Muscle layer of colon (tissue), 2 donors: Measurements from ENCODE around the gene LLGL2.

ENCODE experiments used
- H3K27ac ChIP-seq: one replicate; pipeline ENCODE4 v1.7.0; 2013; ENCODE audit warnings: low read depth, mild to moderate bottlenecking, low read length, moderate library complexity
- H3K27me3 ChIP-seq, 2 donors: one replicate each; pipeline ENCODE4 v1.7.0; 2013; ENCODE audit warnings: low read length in 2 of 2, mild to moderate bottlenecking in 2 of 2; ENCODE audit not compliant: insufficient read depth in 2 of 2, control insufficient read depth in 1 of 2
- H3K36me3 ChIP-seq: one replicate; pipeline ENCODE4 v1.7.0; 2013; ENCODE audit warnings: mild to moderate bottlenecking, low read length; ENCODE audit not compliant: insufficient read depth
- H3K4me1 ChIP-seq: one replicate; pipeline ENCODE4 v1.7.0; 2013; ENCODE audit warnings: mild to moderate bottlenecking, low read length; ENCODE audit not compliant: insufficient read depth
- H3K4me3 ChIP-seq, 2 donors: one replicate each; pipeline ENCODE4 v1.7.0; 2013; ENCODE audit warnings: low read length in 2 of 2, low read depth in 1 of 2, mild to moderate bottlenecking in 1 of 2, moderate library complexity in 1 of 2
- H3K9ac ChIP-seq: one replicate; pipeline ENCODE4 v1.7.0; 2013; ENCODE audit warnings: low read length
- H3K9me3 ChIP-seq: one replicate; pipeline ENCODE4 v1.7.0; 2013; ENCODE audit warnings: mild to moderate bottlenecking, low read length
- donor health status: abdominal sarcoma.
- donor health status: Adenocarcinoma of cecum.

Gene LLGL2

GRCh38 chr17:75511610-75512575 is 13.6 kb upstream of the LLGL2 start:
- peaks cover 23% of the 10 kb centered on the region for H3K36me3 ChIP-seq
- no peak overlapping the region for H3K9ac ChIP-seq
- H3K27me3 ChIP-seq, result no peaks in the 10 kb centered on the region
- H3K4me1 ChIP-seq, result peaks cover 52% of the 10 kb centered on the region
- no peaks in the 10 kb centered on the region for H3K9me3 ChIP-seq
- peak overlapping the region; percentile 12 for H3K27ac ChIP-seq
- H3K4me3 ChIP-seq, result peak overlapping the region in 1 of 2 donors; percentile 13

- peak overlapping the region in 1 of 2 donors; percentile 95 for H3K4me3 ChIP-seq
- peak overlapping the region; percentile 86 for H3K27ac ChIP-seq
- H3K4me1 ChIP-seq, result peaks cover 57% of the 10 kb centered on the region
- H3K27me3 ChIP-seq, result no peaks in the 10 kb centered on the region
- no peak overlapping the region for H3K9ac ChIP-seq
- no peaks in the 10 kb centered on the region for H3K9me3 ChIP-seq
- H3K36me3 ChIP-seq, result peaks cover 18% of the 10 kb centered on the region
These were observed 12.4 kb upstream of the LLGL2 start for GRCh38 chr17:75512926-75513640.

GRCh38 chr17:75513641-75514000 is 11.9 kb upstream of the LLGL2 start:
- Histone ChIP-seq H3K9me3 (no peaks in the 10 kb centered on the region), H3K27ac (peak overlapping the region; percentile 86), H3K4me1 (peaks cover 51% of the 10 kb centered on the region), H3K27me3 (no peaks in the 10 kb centered on the region), H3K4me3 (peak overlapping the region; percentile 95), H3K9ac (peak overlapping the region; percentile 46), H3K36me3 (peaks cover 18% of the 10 kb centered on the region)

- no peaks in the 10 kb centered on the region for H3K27me3 ChIP-seq
- peaks cover 17% of the 10 kb centered on the region for H3K36me3 ChIP-seq
- H3K9me3 ChIP-seq, result no peaks in the 10 kb centered on the region
- peak overlapping the region; percentile 86 for H3K27ac ChIP-seq
- H3K4me1 ChIP-seq, result peaks cover 44% of the 10 kb centered on the region
- peak overlapping the region; percentile 46 for H3K9ac ChIP-seq
- peak overlapping the region; percentile 95 for H3K4me3 ChIP-seq
These were observed 11.1 kb upstream of the LLGL2 start for GRCh38 chr17:75514299-75514918.

- Histone ChIP-seq H3K9me3 (no peaks in the 10 kb centered on the region), H3K4me1 (peaks cover 39% of the 10 kb centered on the region), H3K4me3 (peak overlapping the region; percentile 95), H3K27ac (peak overlapping the region; percentile 86), H3K9ac (peak overlapping the region; percentile 46), H3K27me3 (no peaks in the 10 kb centered on the region), H3K36me3 (peaks cover 14% of the 10 kb centered on the region)
These were observed 10.5 kb upstream of the LLGL2 start for GRCh38 chr17:75514919-75515495.

DNA sequence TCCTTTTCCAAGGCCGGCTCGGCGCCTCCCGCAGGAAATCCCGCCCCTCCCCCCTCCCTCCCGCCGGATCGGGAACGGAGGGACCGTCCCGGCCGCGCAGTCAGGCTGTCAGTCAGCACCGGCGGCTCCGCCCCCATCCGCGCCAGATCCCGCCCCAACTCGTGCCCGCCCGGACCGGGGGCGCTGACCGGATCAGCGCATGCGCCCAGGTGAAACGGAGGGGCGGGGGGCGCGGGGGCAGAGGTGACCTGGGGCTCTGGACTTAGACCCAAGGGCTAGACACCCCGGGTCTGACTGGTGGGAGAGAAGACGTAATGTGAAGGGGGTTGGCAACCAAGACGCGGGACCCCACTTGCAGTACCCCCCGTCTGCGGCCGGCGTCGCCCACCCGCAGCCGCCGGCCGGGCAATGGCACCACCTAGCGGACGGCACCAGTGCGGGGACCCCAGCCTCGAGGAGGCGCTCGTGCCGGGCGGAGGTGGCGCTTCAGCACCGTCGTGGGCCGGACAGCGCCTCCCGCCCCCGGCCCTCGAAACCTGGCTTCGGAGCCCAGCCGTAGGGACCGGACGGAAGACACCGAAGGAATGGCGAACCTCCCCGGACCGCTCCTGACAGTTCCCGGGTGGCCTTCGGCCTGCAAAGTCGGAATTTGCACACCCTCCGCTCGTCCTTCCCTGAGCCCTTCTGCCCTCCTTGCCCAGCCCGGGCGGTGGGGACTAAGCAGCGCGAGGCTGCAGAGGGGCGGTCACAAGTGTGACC is 9.8 kb upstream of the LLGL2 start, which contains the start of gene CASKIN2:
CASKIN2 (minus strand) TSS at position 42 of the 759 bp plus-strand sequence. CDS start 1,733 bp downstream, outside the sequence.
- no peaks in the 10 kb centered on the region for H3K27me3 ChIP-seq
- no peaks in the 10 kb centered on the region for H3K9me3 ChIP-seq
- H3K27ac ChIP-seq, result peak within 1 kb of the TSS; percentile 86
- H3K4me1 ChIP-seq, result peaks cover 39% of the 10 kb centered on the region
- peak within 1 kb of the TSS; percentile 95 for H3K4me3 ChIP-seq
- H3K36me3 ChIP-seq, result peaks cover 14% of the 10 kb centered on the region
- peak within 1 kb of the TSS; percentile 46 for H3K9ac ChIP-seq

DNA sequence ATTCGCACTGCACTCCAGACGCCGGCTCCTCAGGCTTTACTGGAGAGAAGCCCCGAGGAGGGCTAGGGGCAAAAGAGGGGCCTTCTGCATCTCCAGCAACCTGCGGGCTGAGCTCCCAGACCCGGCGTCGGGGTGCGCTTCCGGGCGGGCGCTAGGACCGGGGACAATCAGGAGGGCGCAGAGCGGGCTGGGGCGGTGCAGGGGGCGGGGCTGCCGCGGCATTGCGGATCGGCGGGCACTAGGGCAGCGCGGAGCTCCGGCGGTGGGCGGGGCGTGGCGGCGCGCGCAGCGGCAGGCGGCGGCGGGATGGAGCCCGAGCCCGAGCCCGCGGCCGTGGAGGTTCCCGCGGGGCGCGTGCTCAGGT is 9.3 kb upstream of the LLGL2 start, which contains the start of gene TSEN54:
TSEN54 (plus strand) TSS at position 274 of the 364 bp plus-strand sequence; CDS start at position 307, 33 bp downstream.
- Histone ChIP-seq H3K27me3 (no peaks in the 10 kb centered on the region), H3K4me3 (peak within 1 kb of the TSS; percentile 95), H3K9ac (peak within 1 kb of the TSS; percentile 21), H3K27ac (peak within 1 kb of the TSS; percentile 86), H3K9me3 (no peaks in the 10 kb centered on the region), H3K36me3 (peaks cover 12% of the 10 kb centered on the region), H3K4me1 (peaks cover 39% of the 10 kb centered on the region)

DNA sequence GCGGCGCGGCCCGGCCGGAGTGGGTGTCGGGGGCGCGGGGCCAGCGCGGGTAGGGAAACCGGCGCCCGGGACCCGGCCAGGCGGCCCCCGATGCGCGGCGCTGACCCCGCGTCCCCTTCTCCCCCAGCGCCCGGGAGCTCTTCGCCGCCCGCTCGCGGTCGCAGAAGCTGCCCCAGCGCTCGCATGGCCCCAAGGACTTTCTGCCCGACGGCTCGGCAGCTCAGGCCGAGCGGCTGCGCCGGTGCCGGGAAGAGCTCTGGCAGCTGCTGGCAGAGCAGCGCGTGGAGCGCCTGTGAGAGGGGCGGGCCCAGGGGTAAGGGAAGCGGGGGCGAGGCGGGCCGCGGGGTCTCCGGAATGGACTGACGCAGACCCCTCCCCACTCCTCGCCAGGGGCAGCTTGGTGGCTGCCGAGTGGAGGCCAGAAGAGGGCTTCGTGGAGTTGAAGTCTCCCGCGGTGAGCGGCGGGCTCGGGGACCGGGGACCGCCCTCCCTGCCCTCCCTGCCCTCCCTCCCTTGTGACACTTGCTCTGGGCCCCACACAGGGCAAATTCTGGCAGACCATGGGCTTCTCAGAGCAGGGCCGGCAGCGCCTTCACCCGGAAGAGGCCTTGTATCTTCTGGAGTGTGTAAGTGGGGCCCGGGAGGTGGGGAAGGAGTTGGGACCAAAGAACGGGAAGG is 8.7 kb upstream of the LLGL2 start:
- Histone ChIP-seq H3K27me3 (no peaks in the 10 kb centered on the region), H3K4me3 (peak overlapping the region; percentile 63 to 64), H3K9ac (peak overlapping the region; percentile 21), H3K9me3 (no peaks in the 10 kb centered on the region), H3K27ac (peak overlapping the region; percentile 53), H3K36me3 (peaks cover 7% of the 10 kb centered on the region), H3K4me1 (peaks cover 34% of the 10 kb centered on the region)

DNA sequence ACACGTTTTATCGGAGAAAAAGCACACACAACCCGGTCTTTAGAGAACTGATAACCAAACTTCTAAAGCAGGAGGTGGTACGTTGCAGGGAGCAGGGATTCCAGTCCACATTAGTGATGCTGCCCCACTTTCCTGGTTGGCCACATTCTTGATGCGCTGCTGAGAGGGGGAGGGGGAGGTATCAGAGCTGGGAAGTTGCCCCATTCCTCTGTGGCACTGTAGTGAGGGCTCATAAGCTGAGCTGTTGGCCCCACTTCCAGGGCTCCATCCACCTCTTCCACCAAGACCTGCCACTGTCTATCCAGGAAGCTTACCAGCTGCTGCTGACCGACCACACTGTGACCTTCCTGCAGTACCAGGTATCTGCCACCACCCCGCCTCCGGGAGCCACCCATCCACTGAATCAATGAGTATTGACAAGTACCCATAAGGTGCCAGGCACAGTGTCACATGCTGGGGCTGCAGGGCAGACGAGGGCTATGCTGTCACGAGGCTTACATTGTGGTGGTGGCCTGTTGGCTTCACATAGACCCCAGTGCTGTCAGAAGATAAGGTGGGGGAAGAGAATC is 8.1 kb upstream of the LLGL2 start:
- Histone ChIP-seq H3K4me3 (peak overlapping the region; percentile 63 to 64), H3K9me3 (no peaks in the 10 kb centered on the region), H3K36me3 (peaks cover 6% of the 10 kb centered on the region), H3K27me3 (no peaks in the 10 kb centered on the region), H3K27ac (no peak overlapping the region), H3K4me1 (peaks cover 28% of the 10 kb centered on the region), H3K9ac (peak overlapping the region; percentile 21)

- Histone ChIP-seq H3K4me1 (peaks cover 21% of the 10 kb centered on the region), H3K36me3 (peaks cover 6% of the 10 kb centered on the region), H3K27ac (no peak overlapping the region), H3K9ac (no peak overlapping the region), H3K27me3 (no peaks in the 10 kb centered on the region), H3K4me3 (no peak overlapping the region), H3K9me3 (no peaks in the 10 kb centered on the region)
These were observed 7.3 kb upstream of the LLGL2 start for GRCh38 chr17:75518201-75518600.
